ENCODE data around the gene NSMF. TPM values are rescaled to one million over a fixed set of nuclear protein-coding genes. Genes with fewer than 3 reads are reported as not detected.

The NSMF gene
- total and polyA plus RNA-seq, 2 donors (not counting 3 experiments of a cell fraction or from before 2014, with no cell fraction given), result 43.3 to 53.7 TPM

DNA sequence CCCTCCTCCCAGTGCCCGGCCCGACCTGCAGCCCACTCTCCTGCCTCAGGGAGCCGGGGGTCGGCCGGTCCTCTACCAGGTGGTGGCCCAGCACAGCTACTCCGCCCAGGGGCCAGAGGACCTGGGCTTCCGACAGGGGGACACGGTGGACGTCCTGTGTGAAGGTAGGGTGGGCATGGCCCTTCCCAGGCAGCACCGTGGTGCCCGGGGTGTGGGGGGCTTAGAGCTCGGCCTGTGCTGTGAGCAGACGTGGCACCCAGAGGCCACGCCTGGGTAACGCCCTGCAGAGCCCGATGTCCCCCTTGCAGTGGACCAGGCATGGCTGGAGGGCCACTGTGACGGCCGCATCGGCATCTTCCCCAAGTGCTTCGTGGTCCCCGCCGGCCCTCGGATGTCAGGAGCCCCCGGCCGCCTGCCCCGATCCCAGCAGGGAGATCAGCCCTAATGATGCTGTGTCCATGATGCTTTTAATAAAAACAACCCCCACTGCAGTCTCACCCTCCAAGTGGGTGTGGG, 25.2 kb downstream of the NSMF start:
- dilution Hi-C loops (cut with MboI; ENCODE audit: extremely low pct_ligation_motif_present, low sequenced_read_pairs), result no loop called here
- Histone ChIP-seq H3K4me2 (ENCODE audit: insufficient read depth, low read length) (no peak overlapping the region), H3K9ac (replicated peaks; ENCODE audit: extremely low read depth, insufficient read depth, low read length) (no peak overlapping the region), H3K9me3 (replicated peaks; ENCODE audit: control insufficient read depth, insufficient read depth, low read length) (no peaks in the 10 kb centered on the region), H3K27ac (ENCODE audit: insufficient read depth, low read depth, low read length) (no peak overlapping the region), H3K27me3 (ENCODE audit: control insufficient read depth in 2 of 2, insufficient read depth in 2 of 2, low read length in 2 of 2) (no peaks in the 10 kb centered on the region), H2AFZ (ENCODE audit: low read depth, low read length) (no peak overlapping the region), H3K79me2 (ENCODE audit: control insufficient read depth, insufficient read depth, low read length) (no peaks in the 10 kb centered on the region), H3K9me1 (replicated peaks; ENCODE audit: control insufficient read depth, extremely low read depth, insufficient read depth, low read length) (no peaks in the 10 kb centered on the region), H3K4me1 (ENCODE audit: control insufficient read depth, extremely low read depth, insufficient read depth, low read length) (no peaks in the 10 kb centered on the region), H3K36me3 (ENCODE audit: control insufficient read depth in 2 of 2, extremely low read depth in 1 of 2, insufficient read depth in 2 of 2, low read length in 2 of 2) (no peaks in the 10 kb centered on the region), H3K4me3 (replicated peaks in 1 of 3; ENCODE audit: insufficient read depth in 1 of 3, low read depth in 1 of 3, low read length in 3 of 3) (no peak overlapping the region), H4K20me1 (replicated peaks; ENCODE audit: control insufficient read depth, extremely low read depth, insufficient read depth, low read length) (no peaks in the 10 kb centered on the region)
- ChIA-PET POLR2A (no interaction called here), CTCF (interaction anchor here (1.4 to 4.5 kb wide), 3 partner anchors 8 to 12 kb away, joined by 3 to 28 read pairs (median 3); partner anchors contain the start of genes EXD3 and NOXA1)
- intact Hi-C loops (cut with micrococcal nuclease), result no loop called here
- no TSS peak for BruUV-seq (replicated peaks)
- DNase-seq (ENCODE audit: low read depth, low spot score) (no peak), FAIRE-seq (no peak)
- TF ChIP-seq GATA2 (IDR thresholded peaks at IDR 0.05; ENCODE audit: insufficient read depth, insufficient read length, low read depth, low read length) (no peak), JUN (IDR thresholded peaks at IDR 0.05; ENCODE audit: borderline replicate concordance, insufficient read depth, insufficient read length, low read depth) (no peak)
- TF ChIP-seq, protein P1, sequence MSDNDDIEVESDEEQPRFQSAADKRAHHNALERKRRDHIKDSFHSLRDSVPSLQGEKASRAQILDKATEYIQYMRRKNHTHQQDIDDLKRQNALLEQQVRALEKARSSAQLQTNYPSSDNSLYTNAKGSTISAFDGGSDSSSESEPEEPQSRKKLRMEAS (IDR thresholded peaks at IDR 0.05; ENCODE audit: insufficient read depth, insufficient read length), result no peak

DNA sequence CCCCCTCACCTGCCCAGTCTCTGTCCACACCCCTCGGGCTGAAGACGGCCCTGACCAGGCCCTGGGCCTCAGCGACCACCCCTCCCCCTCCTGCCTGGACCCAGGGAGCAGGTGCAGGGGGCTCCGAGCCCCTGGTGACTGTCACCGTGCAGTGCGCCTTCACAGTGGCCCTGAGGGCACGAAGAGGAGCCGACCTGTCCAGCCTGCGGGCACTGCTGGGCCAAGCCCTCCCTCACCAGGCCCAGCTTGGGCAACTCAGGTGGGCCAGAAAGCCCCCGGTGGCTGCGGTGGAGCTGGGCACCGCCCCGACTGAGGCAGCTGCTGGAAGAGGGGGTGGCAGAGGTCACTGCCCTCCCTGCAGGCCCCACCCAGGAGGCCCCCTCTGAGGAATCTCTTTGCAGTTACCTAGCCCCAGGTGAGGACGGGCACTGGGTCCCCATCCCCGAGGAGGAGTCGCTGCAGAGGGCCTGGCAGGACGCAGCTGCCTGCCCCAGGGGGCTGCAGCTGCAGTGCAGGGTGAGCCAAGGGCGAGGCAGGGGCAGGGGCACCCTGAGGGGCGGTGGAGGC, 25.7 kb downstream of the NSMF start:
- no peaks in the 10 kb centered on the region for H3K4me1 ChIP-seq (ENCODE audit: control insufficient read depth, extremely low read depth, insufficient read depth, low read length)
- H3K9ac ChIP-seq (replicated peaks; ENCODE audit: extremely low read depth, insufficient read depth, low read length), result no peak overlapping the region
- BruUV-seq (replicated peaks), result no TSS peak
- intact Hi-C loops (cut with micrococcal nuclease) (no loop called here), dilution Hi-C loops (cut with MboI; ENCODE audit: extremely low pct_ligation_motif_present, low sequenced_read_pairs) (no loop called here)
- no peaks in the 10 kb centered on the region for H4K20me1 ChIP-seq (replicated peaks; ENCODE audit: control insufficient read depth, extremely low read depth, insufficient read depth, low read length)
- CTCF ChIA-PET, result interaction anchor here (1.4 to 4.5 kb wide), 3 partner anchors 9 to 12 kb away, joined by 3 to 28 read pairs (median 3); partner anchors contain the start of genes EXD3 and NOXA1
- H3K27me3 ChIP-seq (ENCODE audit: control insufficient read depth in 2 of 2, insufficient read depth in 2 of 2, low read length in 2 of 2), result no peaks in the 10 kb centered on the region
- POLR2A ChIA-PET, result no interaction called here
- no peaks in the 10 kb centered on the region for H3K9me3 ChIP-seq (replicated peaks; ENCODE audit: control insufficient read depth, insufficient read depth, low read length)
- no peak overlapping the region for H3K27ac ChIP-seq (ENCODE audit: insufficient read depth, low read depth, low read length)
- no peaks in the 10 kb centered on the region for H3K9me1 ChIP-seq (replicated peaks; ENCODE audit: control insufficient read depth, extremely low read depth, insufficient read depth, low read length)
- DNase-seq (ENCODE audit: low read depth, low spot score) (no peak), FAIRE-seq (no peak)
- H2AFZ ChIP-seq (ENCODE audit: low read depth, low read length), result no peak overlapping the region
- H3K79me2 ChIP-seq (ENCODE audit: control insufficient read depth, insufficient read depth, low read length), result no peaks in the 10 kb centered on the region
- H3K36me3 ChIP-seq (ENCODE audit: control insufficient read depth in 2 of 2, extremely low read depth in 1 of 2, insufficient read depth in 2 of 2, low read length in 2 of 2), result no peaks in the 10 kb centered on the region
- no peak overlapping the region for H3K4me2 ChIP-seq (ENCODE audit: insufficient read depth, low read length)
- H3K4me3 ChIP-seq (replicated peaks in 1 of 3; ENCODE audit: insufficient read depth in 1 of 3, low read depth in 1 of 3, low read length in 3 of 3), result no peak overlapping the region
- no peak for TF ChIP-seq POLR2AphosphoS5 (IDR thresholded peaks at IDR 0.05; ENCODE audit: insufficient read depth, low read depth, low read length)
- TF ChIP-seq MYC (IDR thresholded peaks at IDR 0.05; ENCODE audit: low read depth, low read length), result no peak
- no peak for TF ChIP-seq GATA2 (IDR thresholded peaks at IDR 0.05; ENCODE audit: insufficient read depth, insufficient read length, low read depth, low read length)
- no peak for TF ChIP-seq FOS (IDR thresholded peaks at IDR 0.05; ENCODE audit: borderline replicate concordance, insufficient read depth, low read length)
- TF ChIP-seq EZH2 (IDR thresholded peaks at IDR 0.05; ENCODE audit: borderline replicate concordance, low read depth, low read length, severe bottlenecking), result no peak
- no peak for TF ChIP-seq JUN (IDR thresholded peaks at IDR 0.05; ENCODE audit: borderline replicate concordance, insufficient read depth, insufficient read length, low read depth)
- TF ChIP-seq, protein P2, sequence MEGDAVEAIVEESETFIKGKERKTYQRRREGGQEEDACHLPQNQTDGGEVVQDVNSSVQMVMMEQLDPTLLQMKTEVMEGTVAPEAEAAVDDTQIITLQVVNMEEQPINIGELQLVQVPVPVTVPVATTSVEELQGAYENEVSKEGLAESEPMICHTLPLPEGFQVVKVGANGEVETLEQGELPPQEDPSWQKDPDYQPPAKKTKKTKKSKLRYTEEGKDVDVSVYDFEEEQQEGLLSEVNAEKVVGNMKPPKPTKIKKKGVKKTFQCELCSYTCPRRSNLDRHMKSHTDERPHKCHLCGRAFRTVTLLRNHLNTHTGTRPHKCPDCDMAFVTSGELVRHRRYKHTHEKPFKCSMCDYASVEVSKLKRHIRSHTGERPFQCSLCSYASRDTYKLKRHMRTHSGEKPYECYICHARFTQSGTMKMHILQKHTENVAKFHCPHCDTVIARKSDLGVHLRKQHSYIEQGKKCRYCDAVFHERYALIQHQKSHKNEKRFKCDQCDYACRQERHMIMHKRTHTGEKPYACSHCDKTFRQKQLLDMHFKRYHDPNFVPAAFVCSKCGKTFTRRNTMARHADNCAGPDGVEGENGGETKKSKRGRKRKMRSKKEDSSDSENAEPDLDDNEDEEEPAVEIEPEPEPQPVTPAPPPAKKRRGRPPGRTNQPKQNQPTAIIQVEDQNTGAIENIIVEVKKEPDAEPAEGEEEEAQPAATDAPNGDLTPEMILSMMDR (IDR thresholded peaks at IDR 0.05; ENCODE audit: extremely low read depth in 1 of 2, insufficient read depth in 1 of 2, low read depth in 1 of 2, low read length in 2 of 2), result no peak
- TF ChIP-seq POLR2A (IDR thresholded peaks at IDR 0.05; ENCODE audit: low read depth, low read length), result no peak
- TF ChIP-seq, protein P1 (IDR thresholded peaks at IDR 0.05; ENCODE audit: insufficient read depth, insufficient read length), result no peak
